Naive thymus-derived CD4-positive, alpha-beta T cell (primary cell): Measurements from ENCODE around the gene DTNB. TPM values are rescaled to one million over a fixed set of nuclear protein-coding genes. Genes with fewer than 3 reads are reported as not detected.

Source experiments
- ATAC-seq: fragments of 150-1000 bp; cut with Tn5 transposase; 2 replicates; pipeline ENCODE4 v1.10.0; 2021; ENCODE audit warnings: mild to moderate bottlenecking, moderate library complexity
- CTCF ChIA-PET: fragments of 350-600 bp; sonication (Branson Sonifier 250); formaldehyde crosslinking; loops from one replicate; lab custom pipeline; 2021; ENCODE audit warnings: antibody characterized with exemption; lab: Charles Lee
- POLR2A ChIA-PET: fragments of 350-600 bp; sonication (Branson Sonifier 250); formaldehyde crosslinking; loops from one replicate; lab custom pipeline; 2021; ENCODE audit warnings: antibody characterized with exemption, inconsistent platforms; lab: Charles Lee
- DNase-seq, 9 donors: peaks; one replicate each; pipeline versions ENCODE4 v3.0.0 to v3.0.0-alpha.2; 2020 to 2022; ENCODE audit warnings: mixed read lengths in 1 of 9
- H3K27ac ChIP-seq: one replicate; pipeline ENCODE4 v1.7.0; 2013; ENCODE audit warnings: mild to moderate bottlenecking, low read depth, low read length, moderate library complexity
- H3K27me3 ChIP-seq, 2 donors: one replicate each; pipeline ENCODE4 v1.7.0; 2013; ENCODE audit warnings: low read length in 2 of 2, mild to moderate bottlenecking in 2 of 2, moderate library complexity in 2 of 2; ENCODE audit not compliant: control insufficient read depth in 2 of 2, insufficient read depth in 2 of 2
- H3K36me3 ChIP-seq, 3 experiments: 1 replicate in 2 of 3; 2 replicates in 1 of 3; pipeline ENCODE4 v1.7.0; 2013; ENCODE audit warnings: low read length in 3 of 3, mild to moderate bottlenecking in 3 of 3, moderate library complexity in 1 of 3; ENCODE audit not compliant: insufficient read depth in 3 of 3, control insufficient read depth in 2 of 3
- H3K4me1 ChIP-seq, 2 donors: one replicate each; pipeline ENCODE4 v1.7.0; 2013; ENCODE audit warnings: low read length in 2 of 2, mild to moderate bottlenecking in 2 of 2, moderate library complexity in 1 of 2; ENCODE audit not compliant: control insufficient read depth in 2 of 2, insufficient read depth in 2 of 2
- H3K4me3 ChIP-seq: 2 replicates; pipeline ENCODE4 v1.7.0; 2013; ENCODE audit warnings: mild to moderate bottlenecking, low read length
- H3K9me3 ChIP-seq, 3 experiments: 1 replicate in 2 of 3; 2 replicates in 1 of 3; pipeline ENCODE4 v1.7.0; 2013; ENCODE audit warnings: low read length in 3 of 3; ENCODE audit not compliant: control insufficient read depth in 2 of 3
- H3K27ac Mint-ChIP-seq, 9 donors: one replicate each; pipeline ENCODE4 v1.8.0; 2020 to 2022; ENCODE audit warnings: mixed read lengths in 9 of 9, mild to moderate bottlenecking in 8 of 9, moderate library complexity in 5 of 9, inconsistent platforms in 2 of 9
- H3K27me3 Mint-ChIP-seq, 5 donors: one replicate each; pipeline ENCODE4 v1.8.0; 2021 to 2022; ENCODE audit warnings: mixed read lengths in 5 of 5, mild to moderate bottlenecking in 1 of 5
- H3K36me3 Mint-ChIP-seq, 5 donors: one replicate each; pipeline ENCODE4 v1.8.0; 2020 to 2022; ENCODE audit warnings: mixed read lengths in 5 of 5, mild to moderate bottlenecking in 3 of 5, inconsistent platforms in 1 of 5
- H3K4me1 Mint-ChIP-seq, 7 donors: one replicate each; pipeline ENCODE4 v1.8.0; 2020 to 2022; ENCODE audit warnings: mixed read lengths in 7 of 7, mild to moderate bottlenecking in 3 of 7, inconsistent platforms in 1 of 7
- H3K4me3 Mint-ChIP-seq, 10 donors: one replicate each; pipeline ENCODE4 v1.8.0; 2020 to 2022; ENCODE audit warnings: mild to moderate bottlenecking in 10 of 10, mixed read lengths in 10 of 10, moderate library complexity in 6 of 10, inconsistent platforms in 2 of 10
- H3K9me3 Mint-ChIP-seq, 11 donors: one replicate each; pipeline ENCODE4 v1.8.0; 2020 to 2022; ENCODE audit warnings: mixed read lengths in 11 of 11, mild to moderate bottlenecking in 4 of 11, inconsistent platforms in 1 of 11, moderate library complexity in 1 of 11
- intact Hi-C, 2 donors: fragments of 100-400 bp; cut with micrococcal nuclease; formaldehyde crosslinking; loops; one replicate each; pipeline ENCODE4 v1.15.1; 2023
- polyA plus RNA-seq, 2 donors: library from polyadenylated mRNA; unstranded; fragments of 300-500 nt; fragmentation: Illumina TruSeq; gene quantifications; one replicate each; pipeline ENCODE4 v1.2.3, GENCODE V29; 2021
- total RNA-seq, 6 experiments: library from RNA in 5 of 6; stranded (reverse) in 5 of 6; gene quantifications; 1 replicate in 5 of 6; 2 replicates in 1 of 6; pipeline ENCODE4 v1.2.3 and lab custom pipeline; 2021 to 2026

The DTNB gene
- total and polyA plus RNA-seq, 7 experiments from 2014 or later: 17.0 to 56.2 (median 33.1) TPM

- intact Hi-C loops: no loop called here
- no peaks in the 10 kb centered on the region for H3K27me3 ChIP-seq
- DNase-seq: no peak
- H3K9me3 Mint-ChIP-seq: peaks cover 0 to 4% (median 0%) of the 10 kb centered on the region in 11 donors
- H3K9me3 ChIP-seq: no peaks in the 10 kb centered on the region
- H3K36me3 ChIP-seq: peaks cover 0 to 5% (median 0%) of the 10 kb centered on the region in 3 experiments
- H3K36me3 Mint-ChIP-seq: peaks cover 9 to 48% (median 37%) of the 10 kb centered on the region in 5 donors
- H3K27ac Mint-ChIP-seq: no peak overlapping the region
- H3K27ac ChIP-seq: no peak overlapping the region
- peaks cover 0 to 9% (median 0%) of the 10 kb centered on the region in 7 donors for H3K4me1 Mint-ChIP-seq
- H3K4me3 ChIP-seq: no peak overlapping the region
- ChIA-PET CTCF (no interaction called here), POLR2A (interaction anchor here (0.7 to 1.1 kb wide), 2 partner anchors 8 to 51 kb away, joined by 3 to 4 read pairs; no protein-coding TSS in a partner anchor)
- no peaks in the 10 kb centered on the region for H3K27me3 Mint-ChIP-seq
- no peak overlapping the region for H3K4me3 Mint-ChIP-seq
- H3K4me1 ChIP-seq: no peaks in the 10 kb centered on the region
- no peak for ATAC-seq
Observed at GRCh38 chr2:25437881-25438662, 235.3 kb downstream of the DTNB start.

GRCh38 chr2:25435421-25435820, 238.0 kb downstream of the DTNB start:
- H3K27ac ChIP-seq: no peak overlapping the region
- ATAC-seq: no peak
- Mint-ChIP-seq H3K36me3 (peaks cover 12 to 65% (median 44%) of the 10 kb centered on the region in 5 donors), H3K9me3 (peaks cover 0 to 4% (median 0%) of the 10 kb centered on the region in 11 donors), H3K27me3 (no peaks in the 10 kb centered on the region), H3K27ac (no peak overlapping the region), H3K4me1 (peaks cover 0 to 19% (median 0%) of the 10 kb centered on the region in 7 donors), H3K4me3 (no peak overlapping the region)
- POLR2A ChIA-PET: no interaction called here
- CTCF ChIA-PET: interaction anchor here (0.7 kb wide), 1 partner anchor 37 kb away, joined by 3 read pairs; no protein-coding TSS in a partner anchor
- H3K4me3 ChIP-seq: no peak overlapping the region
- no peaks in the 10 kb centered on the region for H3K4me1 ChIP-seq
- intact Hi-C loops: no loop called here
- DNase-seq: no peak
- H3K9me3 ChIP-seq: no peaks in the 10 kb centered on the region
- H3K36me3 ChIP-seq: peaks cover 0 to 5% (median 0%) of the 10 kb centered on the region in 3 experiments
- H3K27me3 ChIP-seq: no peaks in the 10 kb centered on the region

GRCh38 chr2:25431604-25432003, 241.8 kb downstream of the DTNB start:
- Histone ChIP-seq H3K36me3 (peaks cover 0 to 5% (median 0%) of the 10 kb centered on the region in 3 experiments), H3K4me3 (no peak overlapping the region), H3K4me1 (no peaks in the 10 kb centered on the region), H3K27ac (no peak overlapping the region), H3K27me3 (no peaks in the 10 kb centered on the region), H3K9me3 (no peaks in the 10 kb centered on the region)
- H3K27ac Mint-ChIP-seq: no peak overlapping the region
- ChIA-PET POLR2A (no interaction called here), CTCF (no interaction called here)
- H3K27me3 Mint-ChIP-seq: no peaks in the 10 kb centered on the region
- H3K9me3 Mint-ChIP-seq: peaks cover 0 to 4% (median 0%) of the 10 kb centered on the region in 11 donors
- intact Hi-C loops: no loop called here
- no peak overlapping the region for H3K4me3 Mint-ChIP-seq
- peaks cover 7 to 71% (median 39%) of the 10 kb centered on the region in 5 donors for H3K36me3 Mint-ChIP-seq
- ATAC-seq: no peak
- no peak for DNase-seq
- peaks cover 0 to 13% (median 0%) of the 10 kb centered on the region in 7 donors for H3K4me1 Mint-ChIP-seq

- peaks cover 7 to 74% (median 31%) of the 10 kb centered on the region in 5 donors for H3K36me3 Mint-ChIP-seq
- H3K9me3 Mint-ChIP-seq: peaks cover 0 to 4% (median 0%) of the 10 kb centered on the region in 11 donors
- Histone ChIP-seq H3K27ac (no peak overlapping the region), H3K4me3 (no peak overlapping the region), H3K36me3 (peaks cover 0 to 3% (median 0%) of the 10 kb centered on the region in 3 experiments), H3K4me1 (no peaks in the 10 kb centered on the region), H3K27me3 (no peaks in the 10 kb centered on the region), H3K9me3 (no peaks in the 10 kb centered on the region)
- ATAC-seq (no peak), DNase-seq (no peak)
- CTCF ChIA-PET: no interaction called here
- POLR2A ChIA-PET: no interaction called here
- H3K4me1 Mint-ChIP-seq: peaks cover 0 to 10% (median 0%) of the 10 kb centered on the region in 7 donors
- intact Hi-C loops: no loop called here
- no peaks in the 10 kb centered on the region for H3K27me3 Mint-ChIP-seq
- no peak overlapping the region for H3K27ac Mint-ChIP-seq
- no peak overlapping the region for H3K4me3 Mint-ChIP-seq
Observed at GRCh38 chr2:25430556-25430955, 242.8 kb downstream of the DTNB start.

- Mint-ChIP-seq H3K4me3 (no peak overlapping the region), H3K27me3 (no peaks in the 10 kb centered on the region), H3K4me1 (peaks cover 0 to 3% (median 0%) of the 10 kb centered on the region in 7 donors), H3K27ac (no peak overlapping the region), H3K36me3 (peaks cover 0 to 56% (median 13%) of the 10 kb centered on the region in 5 donors), H3K9me3 (no peaks in the 10 kb centered on the region)
- Histone ChIP-seq H3K27me3 (no peaks in the 10 kb centered on the region), H3K9me3 (no peaks in the 10 kb centered on the region), H3K27ac (no peak overlapping the region), H3K4me3 (no peak overlapping the region), H3K36me3 (no peaks in the 10 kb centered on the region), H3K4me1 (no peaks in the 10 kb centered on the region)
- DNase-seq (no peak), ATAC-seq (no peak)
- intact Hi-C loops: no loop called here
- CTCF ChIA-PET: no interaction called here
- POLR2A ChIA-PET: interaction anchor here (1.0 kb wide), 1 partner anchor 9 kb away, joined by 3 read pairs; no protein-coding TSS in a partner anchor
Observed at GRCh38 chr2:25426326-25426725, 247.1 kb downstream of the DTNB start.

- Histone ChIP-seq H3K4me1 (no peaks in the 10 kb centered on the region), H3K27ac (no peak overlapping the region), H3K4me3 (no peak overlapping the region), H3K27me3 (no peaks in the 10 kb centered on the region), H3K9me3 (no peaks in the 10 kb centered on the region), H3K36me3 (peaks cover 0 to 1% (median 0%) of the 10 kb centered on the region in 3 experiments)
- H3K9me3 Mint-ChIP-seq: no peaks in the 10 kb centered on the region
- no peak overlapping the region for H3K27ac Mint-ChIP-seq
- ChIA-PET CTCF (no interaction called here), POLR2A (no interaction called here)
- intact Hi-C loops: no loop called here
- no peak overlapping the region for H3K4me3 Mint-ChIP-seq
- DNase-seq (no peak), ATAC-seq (no peak)
- peaks cover 0 to 57% (median 20%) of the 10 kb centered on the region in 5 donors for H3K36me3 Mint-ChIP-seq
- peaks cover 0 to 8% (median 0%) of the 10 kb centered on the region in 7 donors for H3K4me1 Mint-ChIP-seq
- H3K27me3 Mint-ChIP-seq: no peaks in the 10 kb centered on the region
Observed at GRCh38 chr2:25424426-25425028, 248.8 kb downstream of the DTNB start.
